GM19395 (cell line): ENCODE results near the gene PRSS8.
"Not testable (repeated sequence)": the region's sequence is repeated elsewhere in the genome, so short reads cannot be mapped to it uniquely, and the experiment has no call there.

Experiments
- ATAC-seq: cut with Tn5 transposase; IDR thresholded peaks from one replicate; pipeline ENCODE4 v1.9.1; 2021; ENCODE audit warnings: mild to moderate bottlenecking, moderate library complexity; ENCODE audit not compliant: unreplicated experiment

PRSS8 gene

GRCh38 chr16:31145398-31145990 lies 10.0 kb upstream of the PRSS8 start:
- no peak for ATAC-seq

- not testable (repeated sequence) for ATAC-seq
These were observed 8.9 kb upstream of the PRSS8 start for GRCh38 chr16:31144418-31144817.

- ATAC-seq: no peak
These were observed 8.2 kb upstream of the PRSS8 start for GRCh38 chr16:31143694-31144148.

GRCh38 chr16:31143011-31143693 lies 7.6 kb upstream of the PRSS8 start:
- ATAC-seq: no peak

GRCh38 chr16:31142109-31143010 lies 6.8 kb upstream of the PRSS8 start:
- peak; percentile 82 for ATAC-seq

GRCh38 chr16:31141489-31142108 lies 6.1 kb upstream of the PRSS8 start:
- ATAC-seq: no peak

GRCh38 chr16:31141071-31141469 lies 5.5 kb upstream of the PRSS8 start:
- not testable (repeated sequence) for ATAC-seq

GRCh38 chr16:31138621-31139578 lies 3.4 kb upstream of the PRSS8 start:
- no peak for ATAC-seq

GRCh38 chr16:31136822-31137499 lies 1.4 kb upstream of the PRSS8 start:
- not testable (repeated sequence) for ATAC-seq

GRCh38 chr16:31136287-31136662 lies 748 bp upstream of the PRSS8 start:
- no peak for ATAC-seq

GRCh38 chr16:31134625-31135534 lies 647 bp downstream of the PRSS8 start:
- ATAC-seq: no peak

- ATAC-seq: no peak
These were observed 1.4 kb downstream of the PRSS8 start for GRCh38 chr16:31134091-31134571.

GRCh38 chr16:31133046-31133501 lies 2.5 kb downstream of the PRSS8 start:
- no peak for ATAC-seq

- no peak for ATAC-seq
These were observed 3.1 kb downstream of the PRSS8 start for GRCh38 chr16:31132303-31132979.

- no peak for ATAC-seq
These were observed 3.7 kb downstream of the PRSS8 start for GRCh38 chr16:31131841-31132271.

- no peak for ATAC-seq
These were observed 4.1 kb downstream of the PRSS8 start for GRCh38 chr16:31131416-31131815.

- no peak for ATAC-seq
These were observed 4.6 kb downstream of the PRSS8 start for GRCh38 chr16:31130899-31131298.
